Measurements from ENCODE around the gene TMEM179. TPM values are rescaled to one million over a fixed set of nuclear protein-coding genes. Genes with fewer than 3 reads are reported as not detected.

Gene TMEM179
- total and polyA plus RNA-seq, 2 donors (not counting 1 experiment from before 2014, with no cell fraction given), result not detected

GRCh38 chr14:104639471-104639870, 34.9 kb upstream of the TMEM179 start:
- intact Hi-C loops (cut with micrococcal nuclease), result no loop called here
- POLR2A ChIA-PET, result no interaction called here
- no peak for TF ChIP-seq EZH2 (IDR thresholded peaks at IDR 0.05; ENCODE audit: borderline replicate concordance, insufficient read depth, low read depth, low read length, poor library complexity, severe bottlenecking)
- TF ChIP-seq, protein P1, sequence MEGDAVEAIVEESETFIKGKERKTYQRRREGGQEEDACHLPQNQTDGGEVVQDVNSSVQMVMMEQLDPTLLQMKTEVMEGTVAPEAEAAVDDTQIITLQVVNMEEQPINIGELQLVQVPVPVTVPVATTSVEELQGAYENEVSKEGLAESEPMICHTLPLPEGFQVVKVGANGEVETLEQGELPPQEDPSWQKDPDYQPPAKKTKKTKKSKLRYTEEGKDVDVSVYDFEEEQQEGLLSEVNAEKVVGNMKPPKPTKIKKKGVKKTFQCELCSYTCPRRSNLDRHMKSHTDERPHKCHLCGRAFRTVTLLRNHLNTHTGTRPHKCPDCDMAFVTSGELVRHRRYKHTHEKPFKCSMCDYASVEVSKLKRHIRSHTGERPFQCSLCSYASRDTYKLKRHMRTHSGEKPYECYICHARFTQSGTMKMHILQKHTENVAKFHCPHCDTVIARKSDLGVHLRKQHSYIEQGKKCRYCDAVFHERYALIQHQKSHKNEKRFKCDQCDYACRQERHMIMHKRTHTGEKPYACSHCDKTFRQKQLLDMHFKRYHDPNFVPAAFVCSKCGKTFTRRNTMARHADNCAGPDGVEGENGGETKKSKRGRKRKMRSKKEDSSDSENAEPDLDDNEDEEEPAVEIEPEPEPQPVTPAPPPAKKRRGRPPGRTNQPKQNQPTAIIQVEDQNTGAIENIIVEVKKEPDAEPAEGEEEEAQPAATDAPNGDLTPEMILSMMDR (IDR thresholded peaks at IDR 0.05), result no peak

GRCh38 chr14:104638927-104639450, 34.4 kb upstream of the TMEM179 start:
- peak; percentile 15 for DNase-seq
- no peak overlapping the region for H3K27ac Mint-ChIP-seq
- intact Hi-C loops (cut with micrococcal nuclease), result no loop called here
- Histone ChIP-seq H4K20me1 (ENCODE audit: control insufficient read depth, insufficient read depth, low read length, poor library complexity, severe bottlenecking) (no peaks in the 10 kb centered on the region), H3K4me2 (replicated peaks; ENCODE audit: low read depth, low read length, poor library complexity, severe bottlenecking) (no peak overlapping the region), H2AFZ (ENCODE audit: insufficient read depth, low read depth, low read length, poor library complexity, severe bottlenecking) (no peak overlapping the region), H3K36me3 (replicated peaks in 1 of 2; ENCODE audit: control extremely low read depth in 1 of 2, control insufficient read depth in 1 of 2, extremely low read depth in 1 of 2, insufficient read depth in 2 of 2, low read length in 1 of 2) (no peaks in the 10 kb centered on the region), H3K9me3 (ENCODE audit: control extremely low read depth in 1 of 3, control insufficient read depth in 2 of 3, insufficient read depth in 1 of 3, low read length in 2 of 3) (no peaks in the 10 kb centered on the region), H3K4me3 (ENCODE audit: control extremely low read depth in 1 of 5, extremely low read depth in 1 of 5, insufficient read depth in 1 of 5, low read depth in 2 of 5, low read length in 4 of 5) (no peak overlapping the region), H3K79me2 (ENCODE audit: control insufficient read depth, insufficient read depth, low read length) (no peaks in the 10 kb centered on the region), H3K9ac (ENCODE audit: low read length) (no peak overlapping the region), H3K27me3 (replicated peaks in 1 of 4; ENCODE audit: control extremely low read depth in 1 of 4, control insufficient read depth in 3 of 4, insufficient read depth in 4 of 4, low read length in 3 of 4) (peaks cover 0 to 15% (median 0%) of the 10 kb centered on the region in 4 experiments), H3K27ac (ENCODE audit: low read length in 2 of 2) (no peak overlapping the region), H3K4me1 (ENCODE audit: control insufficient read depth in 2 of 2, insufficient read depth in 2 of 2, low read length in 2 of 2) (peaks cover 16 to 18% of the 10 kb centered on the region in 2 donors)
- WGBS (ENCODE audit: insufficient coverage), result 90% methylated on average over 7 of the region's 13 CpGs
- H3K4me3 Mint-ChIP-seq, result no peak overlapping the region
- no peak for ATAC-seq (ENCODE audit: low read depth)
- ChIA-PET POLR2A (no interaction called here), CTCF (interaction anchor here (1.1 to 2.3 kb wide), 5 partner anchors 11 to 561 kb away, joined by 3 to 8 read pairs (median 7); no protein-coding TSS in a partner anchor)
- peaks cover 7% of the 10 kb centered on the region for H3K4me1 Mint-ChIP-seq
- no peaks in the 10 kb centered on the region for H3K9me3 Mint-ChIP-seq (ENCODE audit: insufficient read depth)
- peaks cover 9% of the 10 kb centered on the region for H3K27me3 Mint-ChIP-seq
- TF ChIP-seq, protein P1 (IDR thresholded peaks at IDR 0.05), result no peak
- TF ChIP-seq EZH2 (IDR thresholded peaks at IDR 0.05; ENCODE audit: borderline replicate concordance, insufficient read depth, low read depth, low read length, poor library complexity, severe bottlenecking), result no peak

More at GRCh38 chr14:104639471-104639870, 34.9 kb upstream of the TMEM179 start:
- Histone ChIP-seq H3K9ac (ENCODE audit: low read length) (no peak overlapping the region), H3K27me3 (replicated peaks in 1 of 4; ENCODE audit: control extremely low read depth in 1 of 4, control insufficient read depth in 3 of 4, insufficient read depth in 4 of 4, low read length in 3 of 4) (peaks cover 0 to 15% (median 0%) of the 10 kb centered on the region in 4 experiments), H3K9me3 (ENCODE audit: control extremely low read depth in 1 of 3, control insufficient read depth in 2 of 3, insufficient read depth in 1 of 3, low read length in 2 of 3) (no peaks in the 10 kb centered on the region), H3K4me1 (ENCODE audit: control insufficient read depth in 2 of 2, insufficient read depth in 2 of 2, low read length in 2 of 2) (peaks cover 16 to 18% of the 10 kb centered on the region in 2 donors), H3K4me3 (ENCODE audit: control extremely low read depth in 1 of 5, extremely low read depth in 1 of 5, insufficient read depth in 1 of 5, low read depth in 2 of 5, low read length in 4 of 5) (no peak overlapping the region), H3K36me3 (replicated peaks in 1 of 2; ENCODE audit: control extremely low read depth in 1 of 2, control insufficient read depth in 1 of 2, extremely low read depth in 1 of 2, insufficient read depth in 2 of 2, low read length in 1 of 2) (no peaks in the 10 kb centered on the region), H3K79me2 (ENCODE audit: control insufficient read depth, insufficient read depth, low read length) (no peaks in the 10 kb centered on the region), H2AFZ (ENCODE audit: insufficient read depth, low read depth, low read length, poor library complexity, severe bottlenecking) (no peak overlapping the region), H3K27ac (ENCODE audit: low read length in 2 of 2) (no peak overlapping the region), H4K20me1 (ENCODE audit: control insufficient read depth, insufficient read depth, low read length, poor library complexity, severe bottlenecking) (no peaks in the 10 kb centered on the region), H3K4me2 (replicated peaks; ENCODE audit: low read depth, low read length, poor library complexity, severe bottlenecking) (peak overlapping the region; percentile 56)
- CTCF ChIA-PET, result interaction anchor here (0.6 to 2.3 kb wide), 14 partner anchors 9 to 747 kb away, joined by 3 to 10 read pairs (median 4); no protein-coding TSS in a partner anchor
- ATAC-seq (ENCODE audit: low read depth) (no peak), DNase-seq (no peak)
- Mint-ChIP-seq H3K4me1 (peaks cover 7% of the 10 kb centered on the region), H3K4me3 (no peak overlapping the region), H3K27me3 (peaks cover 9% of the 10 kb centered on the region), H3K9me3 (ENCODE audit: insufficient read depth) (no peaks in the 10 kb centered on the region), H3K27ac (no peak overlapping the region)
- WGBS (ENCODE audit: insufficient coverage), result 45% methylated on average over 2 of the region's 5 CpGs

All from B cell (primary cell).